Loucy (cell line): ENCODE data around the gene OSBPL3.

Source experiments
- H2AFZ ChIP-seq: fragments of 200-600 bp; sonication (generic); 2 replicates; pipeline ENCODE4 v1.6.0; 2016; ENCODE audit warnings: antibody characterized with exemption, mild to moderate bottlenecking, low read length, moderate library complexity
- H3F3A ChIP-seq: fragments of 200-600 bp; 2 replicates; pipeline ENCODE4 v1.6.0; 2016; ENCODE audit warnings: antibody characterized with exemption, low read depth, mild to moderate bottlenecking
- H3K27me3 ChIP-seq: fragments of 200-600 bp; sonication (generic); 2 replicates; pipeline ENCODE4 v1.6.1; 2014; ENCODE audit warnings: low read length, mild to moderate bottlenecking; ENCODE audit not compliant: insufficient read depth, poor library complexity, severe bottlenecking
- H3K36me3 ChIP-seq: fragments of 200-600 bp; sonication (generic); 2 replicates; pipeline ENCODE4 v1.6.1; 2016; ENCODE audit warnings: low read length; ENCODE audit not compliant: insufficient read depth
- H3K4me1 ChIP-seq: fragments of 200-600 bp; sonication (generic); 2 replicates; pipeline ENCODE4 v1.5.1; 2014; ENCODE audit warnings: low read length, mild to moderate bottlenecking; ENCODE audit not compliant: insufficient read depth, poor library complexity, severe bottlenecking
- H3K4me2 ChIP-seq: fragments of 200-600 bp; sonication (generic); 2 replicates; pipeline ENCODE4 v1.6.0; 2014; ENCODE audit warnings: antibody characterized with exemption, low read length, low read depth, mild to moderate bottlenecking; ENCODE audit not compliant: poor library complexity, severe bottlenecking
- H3K4me3 ChIP-seq: fragments of 200-600 bp; sonication (generic); 2 replicates; pipeline ENCODE4 v1.5.1; 2014; ENCODE audit warnings: low read length, mild to moderate bottlenecking, mixed read lengths; ENCODE audit not compliant: poor library complexity, severe bottlenecking
- H3K79me2 ChIP-seq: fragments of 200-600 bp; sonication (generic); 2 replicates; pipeline ENCODE4 v1.6.1; 2014; ENCODE audit warnings: low read length; ENCODE audit not compliant: insufficient read depth
- H3K9ac ChIP-seq: fragments of 200-600 bp; sonication (generic); 2 replicates; pipeline ENCODE4 v1.6.0; 2014; ENCODE audit warnings: mild to moderate bottlenecking, low read depth, low read length, moderate library complexity; ENCODE audit not compliant: poor library complexity, severe bottlenecking
- H3K9me2 ChIP-seq: fragments of 200-600 bp; sonication (generic); replicated peaks from 2 replicates; pipeline ENCODE4 v1.6.1; 2016; ENCODE audit warnings: low read depth, low read length, mixed read lengths
- H3K9me3 ChIP-seq: fragments of 200-600 bp; sonication (generic); 2 replicates; pipeline ENCODE4 v1.6.1; 2014; ENCODE audit warnings: mild to moderate bottlenecking, antibody characterized with exemption, low read length, low read depth; ENCODE audit not compliant: insufficient read depth
- H4K20me1 ChIP-seq: fragments of 200-600 bp; sonication (generic); 2 replicates; pipeline ENCODE4 v1.6.0; 2014; ENCODE audit warnings: antibody characterized with exemption, low read length, mild to moderate bottlenecking; ENCODE audit not compliant: insufficient read depth, poor library complexity, severe bottlenecking
- EZH2phosphoT487 ChIP-seq: fragments of 200-600 bp; IDR thresholded peaks from 2 replicates; pipeline ENCODE4 v1.6.1; 2018; ENCODE audit warnings: antibody characterized with exemption, mild to moderate bottlenecking, moderate library complexity, borderline replicate concordance
- TF ChIP-seq, protein P1 (sequence below): fragments of 200-600 bp; sonication (generic); conservative IDR thresholded peaks from 2 replicates; pipeline ENCODE4 v1.5.1; 2014; ENCODE audit warnings: mild to moderate bottlenecking, antibody characterized with exemption, low read length

Gene OSBPL3

DNA sequence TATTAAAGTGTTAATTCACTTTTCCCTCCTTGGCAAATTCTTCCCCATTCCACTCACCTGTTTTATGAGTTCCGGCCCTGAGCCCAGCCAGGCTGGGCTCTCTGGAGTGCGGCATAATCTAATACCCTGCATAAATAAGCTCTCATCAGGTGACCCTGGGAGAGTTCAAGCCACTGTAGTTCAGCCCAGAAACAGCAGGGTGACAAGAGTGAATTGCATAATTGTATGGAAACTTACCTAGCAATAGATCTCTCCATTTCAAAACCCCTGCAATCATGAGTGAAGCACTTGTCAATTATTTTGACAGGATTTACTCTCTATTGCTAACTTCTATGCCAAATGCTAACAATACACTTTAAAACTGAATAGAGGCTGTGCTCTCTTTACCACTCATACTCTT, 94.7 kb downstream of the OSBPL3 start:
- no peak overlapping the region for H3K4me3 ChIP-seq
- H3F3A ChIP-seq: no peaks in the 10 kb centered on the region
- H3K9me2 ChIP-seq: no peaks in the 10 kb centered on the region
- H3K4me1 ChIP-seq: peaks cover 9% of the 10 kb centered on the region
- peaks cover 38% of the 10 kb centered on the region for H3K36me3 ChIP-seq
- H3K9me3 ChIP-seq: no peaks in the 10 kb centered on the region
- H3K27me3 ChIP-seq: no peaks in the 10 kb centered on the region
- no peak overlapping the region for H3K4me2 ChIP-seq
- peaks cover 14% of the 10 kb centered on the region for H3K79me2 ChIP-seq
- no peak for TF ChIP-seq EZH2phosphoT487
- TF ChIP-seq, protein P1, sequence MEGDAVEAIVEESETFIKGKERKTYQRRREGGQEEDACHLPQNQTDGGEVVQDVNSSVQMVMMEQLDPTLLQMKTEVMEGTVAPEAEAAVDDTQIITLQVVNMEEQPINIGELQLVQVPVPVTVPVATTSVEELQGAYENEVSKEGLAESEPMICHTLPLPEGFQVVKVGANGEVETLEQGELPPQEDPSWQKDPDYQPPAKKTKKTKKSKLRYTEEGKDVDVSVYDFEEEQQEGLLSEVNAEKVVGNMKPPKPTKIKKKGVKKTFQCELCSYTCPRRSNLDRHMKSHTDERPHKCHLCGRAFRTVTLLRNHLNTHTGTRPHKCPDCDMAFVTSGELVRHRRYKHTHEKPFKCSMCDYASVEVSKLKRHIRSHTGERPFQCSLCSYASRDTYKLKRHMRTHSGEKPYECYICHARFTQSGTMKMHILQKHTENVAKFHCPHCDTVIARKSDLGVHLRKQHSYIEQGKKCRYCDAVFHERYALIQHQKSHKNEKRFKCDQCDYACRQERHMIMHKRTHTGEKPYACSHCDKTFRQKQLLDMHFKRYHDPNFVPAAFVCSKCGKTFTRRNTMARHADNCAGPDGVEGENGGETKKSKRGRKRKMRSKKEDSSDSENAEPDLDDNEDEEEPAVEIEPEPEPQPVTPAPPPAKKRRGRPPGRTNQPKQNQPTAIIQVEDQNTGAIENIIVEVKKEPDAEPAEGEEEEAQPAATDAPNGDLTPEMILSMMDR: no peak
- no peak overlapping the region for H3K9ac ChIP-seq
- no peak overlapping the region for H2AFZ ChIP-seq
- no peaks in the 10 kb centered on the region for H4K20me1 ChIP-seq

DNA sequence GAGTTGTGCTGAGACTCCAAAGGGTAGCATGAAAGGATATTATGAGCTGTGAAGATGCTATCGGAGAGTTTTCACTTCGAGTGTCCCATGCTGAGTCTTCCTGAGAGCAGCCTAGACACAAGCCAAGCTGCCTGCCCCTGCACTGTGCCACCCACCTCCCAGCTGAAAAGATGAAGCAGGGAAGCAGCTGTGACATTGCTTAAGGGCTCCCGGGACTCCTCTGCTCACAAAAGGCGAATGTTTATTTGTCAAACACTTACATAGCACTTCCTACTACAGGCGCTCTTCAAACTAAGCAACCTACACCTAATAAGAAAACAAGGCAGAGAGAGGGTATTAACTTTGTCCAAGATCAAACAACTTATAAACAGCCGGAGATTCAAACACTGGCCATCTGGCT, 95.6 kb downstream of the OSBPL3 start:
- no peaks in the 10 kb centered on the region for H4K20me1 ChIP-seq
- no peak overlapping the region for H2AFZ ChIP-seq
- peaks cover 9% of the 10 kb centered on the region for H3K4me1 ChIP-seq
- H3K36me3 ChIP-seq: peaks cover 29% of the 10 kb centered on the region; the same call in 1 of the 2 replicates
- no peaks in the 10 kb centered on the region for H3F3A ChIP-seq
- no peak overlapping the region for H3K4me3 ChIP-seq
- no peaks in the 10 kb centered on the region for H3K9me3 ChIP-seq
- H3K9me2 ChIP-seq: no peaks in the 10 kb centered on the region
- H3K79me2 ChIP-seq: peaks cover 9% of the 10 kb centered on the region; the same call in 1 of the 2 replicates
- TF ChIP-seq, protein P1: no peak
- TF ChIP-seq EZH2phosphoT487: no peak
- no peak overlapping the region for H3K4me2 ChIP-seq
- H3K27me3 ChIP-seq: no peaks in the 10 kb centered on the region
- no peak overlapping the region for H3K9ac ChIP-seq

DNA sequence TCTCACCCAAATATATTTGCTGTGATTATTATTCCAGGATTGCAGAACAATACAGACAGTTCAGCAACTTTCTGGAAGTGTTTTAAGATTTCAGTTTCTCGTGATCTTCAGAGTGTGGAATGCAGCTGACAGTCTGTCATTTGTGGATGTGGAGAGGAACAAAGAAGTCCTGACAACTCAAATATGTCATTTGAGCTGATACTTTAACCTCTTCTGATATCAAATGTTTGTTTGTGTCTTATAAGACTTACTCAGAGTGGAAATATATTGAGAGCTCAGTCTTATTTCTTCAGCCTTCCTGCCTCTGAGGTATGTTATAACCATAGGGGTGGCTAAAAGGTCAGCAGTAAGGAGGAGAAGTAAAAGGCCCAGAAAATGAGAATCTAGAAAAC, 96.4 kb downstream of the OSBPL3 start:
- Histone ChIP-seq H3K4me2 (no peak overlapping the region), H3K79me2 (0 out of 2 replicates have a peak, but pooled peaks cover under 1% of the 10 kb centered on the region)

More for the DNA sequence above, 96.4 kb downstream of the OSBPL3 start:
- Histone ChIP-seq H3K9me2 (no peaks in the 10 kb centered on the region), H4K20me1 (no peaks in the 10 kb centered on the region), H3K4me3 (no peak overlapping the region), H3K4me1 (peaks cover 9% of the 10 kb centered on the region), H3K27me3 (no peaks in the 10 kb centered on the region), H3K9me3 (no peaks in the 10 kb centered on the region), H2AFZ (no peak overlapping the region), H3K36me3 (peaks cover 22% of the 10 kb centered on the region; the same call in 1 of the 2 replicates), H3K9ac (no peak overlapping the region), H3F3A (no peaks in the 10 kb centered on the region)
- TF ChIP-seq, protein P1: no peak
- TF ChIP-seq EZH2phosphoT487: no peak
